PC-9 (cell line): ENCODE measurements around the gene TTC23. TPM values are rescaled to one million over a fixed set of nuclear protein-coding genes. Genes with fewer than 3 reads are reported as not detected.

Experiments
- BruUV-seq: library from RNA; stranded (reverse); fragments of 400-500 nt; replicated peaks from 2 replicates; lab custom pipeline; 2021; lab: Mats Ljungman, UMichigan
- CTCF ChIA-PET: fragments of 300-600 bp; sonication (Branson Sonifier 250); formaldehyde crosslinking; loops from one replicate; lab custom pipeline; 2022; ENCODE audit warnings: antibody characterized with exemption; lab: Charles Lee
- POLR2A ChIA-PET: fragments of 300-600 bp; sonication (Branson Sonifier 250); formaldehyde crosslinking; loops from one replicate; lab custom pipeline; 2022; ENCODE audit warnings: antibody characterized with exemption; ENCODE audit not compliant: unreplicated experiment; lab: Charles Lee
- DNase-seq, 2 experiments: peaks; one replicate each; pipeline versions ENCODE4 v3.0.0 to v3.0.0-alpha.2; 2015 to 2022; ENCODE audit warnings: mixed read lengths in 1 of 2
- H2AFZ ChIP-seq: fragments of 200-600 bp; sonication (generic); 2 replicates; pipeline ENCODE4 v1.8.1; 2017; ENCODE audit warnings: antibody characterized with exemption
- H3F3A ChIP-seq: fragments of 200-600 bp; sonication (generic); 2 replicates; pipeline ENCODE4 v1.8.1; 2017; ENCODE audit warnings: antibody characterized with exemption, mild to moderate bottlenecking, low read depth; ENCODE audit not compliant: insufficient read depth
- H3K27ac ChIP-seq: fragments of 200-600 bp; sonication (generic); 2 replicates; pipeline ENCODE4 v1.6.1; 2016; ENCODE audit warnings: mixed run types
- H3K27me3 ChIP-seq: fragments of 200-600 bp; sonication (generic); 2 replicates; pipeline ENCODE4 v1.6.1; 2016; ENCODE audit warnings: low read depth, mixed run types; ENCODE audit not compliant: insufficient read depth
- H3K36me3 ChIP-seq: fragments of 200-600 bp; sonication (generic); 2 replicates; pipeline ENCODE4 v1.6.1; 2016; ENCODE audit warnings: low read depth, mixed run types
- H3K4me1 ChIP-seq: fragments of 200-600 bp; sonication (generic); replicated peaks from 2 replicates; pipeline ENCODE4 v1.6.1; 2016; ENCODE audit warnings: mixed run types; ENCODE audit not compliant: insufficient read depth
- H3K4me2 ChIP-seq: fragments of 200-600 bp; sonication (generic); 2 replicates; pipeline ENCODE4 v1.6.1; 2017; ENCODE audit warnings: mixed run types
- H3K4me3 ChIP-seq: fragments of 200-600 bp; sonication (generic); 2 replicates; pipeline ENCODE4 v1.6.1; 2016; ENCODE audit warnings: mixed run types
- H3K79me2 ChIP-seq: fragments of 200-600 bp; sonication (generic); 2 replicates; pipeline ENCODE4 v1.6.1; 2017; ENCODE audit warnings: low read depth, mixed run types
- H3K9me2 ChIP-seq: fragments of 200-600 bp; sonication (generic); 2 replicates; pipeline ENCODE4 v1.8.1; 2017; ENCODE audit warnings: mild to moderate bottlenecking; ENCODE audit not compliant: insufficient read depth
- H3K9me3 ChIP-seq: fragments of 200-600 bp; sonication (generic); 2 replicates; pipeline ENCODE4 v1.8.1; 2016; ENCODE audit warnings: low read depth; ENCODE audit not compliant: insufficient read depth
- H4K20me1 ChIP-seq: fragments of 200-600 bp; sonication (generic); 2 replicates; pipeline ENCODE4 v1.8.1; 2017; ENCODE audit not compliant: insufficient read depth
- EZH2 ChIP-seq: fragments of 200-600 bp; sonication (generic); IDR thresholded peaks from 2 replicates; pipeline ENCODE4 v1.8.0; 2017; ENCODE audit warnings: antibody characterized with exemption, low read depth
- intact Hi-C: fragments of 100-400 bp; cut with micrococcal nuclease; formaldehyde crosslinking; loops from one replicate; pipeline ENCODE4 v1.10.0; 2022; ENCODE audit not compliant: unreplicated experiment
- total RNA-seq: library from RNA; stranded (reverse); gene quantifications from 2 replicates; pipeline ENCODE4 v1.2.3, GENCODE V29; 2021
- TF ChIP-seq, protein P1 (sequence below): fragments of 200-600 bp; sonication (generic); conservative IDR thresholded peaks from 2 replicates; pipeline ENCODE4 v1.6.1; 2017; ENCODE audit warnings: mixed run types, antibody characterized with exemption, mild to moderate bottlenecking, moderate library complexity

Gene TTC23
- total RNA-seq, 1 experiment from 2014 or later, result 18.4 TPM

GRCh38 chr15:99108993-99109392 is 140.4 kb downstream of the TTC23 start:
- intact Hi-C loops, result loop anchor here (10.0 kb wide), 1 partner anchor 626 kb away; the partner anchor contains the start of gene LYSMD4
- no peaks in the 10 kb centered on the region for H4K20me1 ChIP-seq
- TF ChIP-seq, protein P1, sequence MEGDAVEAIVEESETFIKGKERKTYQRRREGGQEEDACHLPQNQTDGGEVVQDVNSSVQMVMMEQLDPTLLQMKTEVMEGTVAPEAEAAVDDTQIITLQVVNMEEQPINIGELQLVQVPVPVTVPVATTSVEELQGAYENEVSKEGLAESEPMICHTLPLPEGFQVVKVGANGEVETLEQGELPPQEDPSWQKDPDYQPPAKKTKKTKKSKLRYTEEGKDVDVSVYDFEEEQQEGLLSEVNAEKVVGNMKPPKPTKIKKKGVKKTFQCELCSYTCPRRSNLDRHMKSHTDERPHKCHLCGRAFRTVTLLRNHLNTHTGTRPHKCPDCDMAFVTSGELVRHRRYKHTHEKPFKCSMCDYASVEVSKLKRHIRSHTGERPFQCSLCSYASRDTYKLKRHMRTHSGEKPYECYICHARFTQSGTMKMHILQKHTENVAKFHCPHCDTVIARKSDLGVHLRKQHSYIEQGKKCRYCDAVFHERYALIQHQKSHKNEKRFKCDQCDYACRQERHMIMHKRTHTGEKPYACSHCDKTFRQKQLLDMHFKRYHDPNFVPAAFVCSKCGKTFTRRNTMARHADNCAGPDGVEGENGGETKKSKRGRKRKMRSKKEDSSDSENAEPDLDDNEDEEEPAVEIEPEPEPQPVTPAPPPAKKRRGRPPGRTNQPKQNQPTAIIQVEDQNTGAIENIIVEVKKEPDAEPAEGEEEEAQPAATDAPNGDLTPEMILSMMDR, result no peak
- TF ChIP-seq EZH2, result no peak
- H3K27me3 ChIP-seq, result no peaks in the 10 kb centered on the region
- no peaks in the 10 kb centered on the region for H3K9me3 ChIP-seq
- no peak for DNase-seq
- ChIA-PET CTCF (no interaction called here), POLR2A (no interaction called here)
- no peaks in the 10 kb centered on the region for H3K36me3 ChIP-seq
- H3K9me2 ChIP-seq, result no peaks in the 10 kb centered on the region
- H3K79me2 ChIP-seq, result no peaks in the 10 kb centered on the region
- no TSS peak for BruUV-seq
- H3K4me3 ChIP-seq, result no peak overlapping the region
- no peaks in the 10 kb centered on the region for H3K4me1 ChIP-seq
- H3F3A ChIP-seq, result no peaks in the 10 kb centered on the region
- no peak overlapping the region for H3K4me2 ChIP-seq
- no peak overlapping the region for H3K27ac ChIP-seq
- H2AFZ ChIP-seq, result no peak overlapping the region

DNA sequence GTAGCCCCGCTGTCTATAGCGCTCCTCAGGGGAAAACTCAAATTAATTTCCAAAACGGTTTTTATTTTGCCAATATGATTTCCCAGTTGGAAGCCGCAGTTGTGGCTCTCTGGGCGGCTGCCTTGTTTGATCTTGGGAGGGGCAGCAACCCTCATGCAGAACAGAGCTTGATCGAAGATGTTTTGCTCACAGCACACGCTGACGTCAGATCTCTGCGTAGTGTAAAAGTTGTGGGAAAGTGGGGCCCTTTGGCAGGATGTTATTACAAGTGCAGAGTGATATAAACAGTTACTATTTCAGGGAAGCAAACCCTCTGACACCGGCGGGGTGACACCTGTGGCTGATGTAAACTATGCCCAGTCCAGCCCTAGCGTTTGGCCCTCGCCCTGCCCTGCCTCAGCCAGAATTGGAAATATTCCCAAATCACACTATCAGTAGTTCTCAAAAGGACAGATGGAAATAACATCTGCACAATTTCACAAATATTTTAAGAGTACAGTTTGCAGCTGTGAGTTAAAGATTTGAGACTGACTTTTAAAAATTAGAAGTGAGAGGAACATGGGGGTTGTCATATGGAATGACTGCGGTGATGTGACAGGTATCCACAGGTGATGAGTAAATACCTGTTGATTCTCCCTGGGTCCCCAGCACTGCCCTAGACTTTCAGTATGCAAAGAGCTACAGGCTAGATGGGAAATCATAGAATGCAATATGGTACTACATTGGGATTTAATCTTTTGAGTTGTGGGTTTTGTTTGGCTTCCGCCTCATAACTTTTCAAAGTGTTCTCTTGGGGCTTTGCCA is 142.8 kb downstream of the TTC23 start:
- ChIA-PET CTCF (no interaction called here), POLR2A (no interaction called here)
- no peaks in the 10 kb centered on the region for H3K9me3 ChIP-seq
- H3K4me3 ChIP-seq, result no peak overlapping the region
- no peak for DNase-seq
- no peaks in the 10 kb centered on the region for H3K79me2 ChIP-seq
- intact Hi-C loops, result loop anchor here (10.0 kb wide), 1 partner anchor 628 kb away; the partner anchor contains the start of gene LYSMD4
- no peaks in the 10 kb centered on the region for H3F3A ChIP-seq
- no peak overlapping the region for H3K4me2 ChIP-seq
- H3K27ac ChIP-seq, result no peak overlapping the region
- 0 out of 2 replicates have a peak, but pooled peaks cover 3% of the 10 kb centered on the region for H3K27me3 ChIP-seq
- BruUV-seq, result TSS peak; percentile 31
- no peaks in the 10 kb centered on the region for H3K36me3 ChIP-seq
- no peaks in the 10 kb centered on the region for H3K9me2 ChIP-seq
- H2AFZ ChIP-seq, result no peak overlapping the region
- no peaks in the 10 kb centered on the region for H3K4me1 ChIP-seq
- TF ChIP-seq EZH2, result no peak
- TF ChIP-seq, protein P1, result no peak
- no peaks in the 10 kb centered on the region for H4K20me1 ChIP-seq

GRCh38 chr15:99105514-99106341 is 143.7 kb downstream of the TTC23 start:
- Histone ChIP-seq H3F3A (no peaks in the 10 kb centered on the region), H3K9me2 (no peaks in the 10 kb centered on the region), H3K27me3 (0 out of 2 replicates have a peak, but pooled peaks cover 4% of the 10 kb centered on the region), H3K4me2 (peak overlapping the region; percentile 86; the same call in 1 of the 2 replicates), H3K36me3 (no peaks in the 10 kb centered on the region), H3K4me1 (no peaks in the 10 kb centered on the region), H3K9me3 (no peaks in the 10 kb centered on the region), H3K4me3 (no peak overlapping the region; the same call in 1 of the 2 replicates), H2AFZ (no peak overlapping the region), H4K20me1 (no peaks in the 10 kb centered on the region), H3K27ac (no peak overlapping the region), H3K79me2 (no peaks in the 10 kb centered on the region)
- CTCF ChIA-PET, result interaction anchor here (0.6 to 1.3 kb wide), 4 partner anchors 25 to 212 kb away, joined by 3 to 9 read pairs (median 4); no protein-coding TSS in a partner anchor
- DNase-seq, result peak in 1 of 2 experiments; percentile 51
- no peak for TF ChIP-seq EZH2
- TF ChIP-seq, protein P1, result no peak
- intact Hi-C loops, result loop anchor here (1.0 to 10.0 kb wide), 2 partner anchors 19 to 629 kb away; partner anchors contain the start of gene LYSMD4
- POLR2A ChIA-PET, result interaction anchor here (0.6 kb wide), 1 partner anchor 146 kb away, joined by 3 read pairs; the partner anchor contains the start of gene LRRC28
- no TSS peak for BruUV-seq
